ENCODE data around the gene FXR1.
"Not testable (repeated sequence)": the region's sequence is repeated elsewhere in the genome, so short reads cannot be mapped to it uniquely, and the experiment has no call there.

Gene FXR1

DNA sequence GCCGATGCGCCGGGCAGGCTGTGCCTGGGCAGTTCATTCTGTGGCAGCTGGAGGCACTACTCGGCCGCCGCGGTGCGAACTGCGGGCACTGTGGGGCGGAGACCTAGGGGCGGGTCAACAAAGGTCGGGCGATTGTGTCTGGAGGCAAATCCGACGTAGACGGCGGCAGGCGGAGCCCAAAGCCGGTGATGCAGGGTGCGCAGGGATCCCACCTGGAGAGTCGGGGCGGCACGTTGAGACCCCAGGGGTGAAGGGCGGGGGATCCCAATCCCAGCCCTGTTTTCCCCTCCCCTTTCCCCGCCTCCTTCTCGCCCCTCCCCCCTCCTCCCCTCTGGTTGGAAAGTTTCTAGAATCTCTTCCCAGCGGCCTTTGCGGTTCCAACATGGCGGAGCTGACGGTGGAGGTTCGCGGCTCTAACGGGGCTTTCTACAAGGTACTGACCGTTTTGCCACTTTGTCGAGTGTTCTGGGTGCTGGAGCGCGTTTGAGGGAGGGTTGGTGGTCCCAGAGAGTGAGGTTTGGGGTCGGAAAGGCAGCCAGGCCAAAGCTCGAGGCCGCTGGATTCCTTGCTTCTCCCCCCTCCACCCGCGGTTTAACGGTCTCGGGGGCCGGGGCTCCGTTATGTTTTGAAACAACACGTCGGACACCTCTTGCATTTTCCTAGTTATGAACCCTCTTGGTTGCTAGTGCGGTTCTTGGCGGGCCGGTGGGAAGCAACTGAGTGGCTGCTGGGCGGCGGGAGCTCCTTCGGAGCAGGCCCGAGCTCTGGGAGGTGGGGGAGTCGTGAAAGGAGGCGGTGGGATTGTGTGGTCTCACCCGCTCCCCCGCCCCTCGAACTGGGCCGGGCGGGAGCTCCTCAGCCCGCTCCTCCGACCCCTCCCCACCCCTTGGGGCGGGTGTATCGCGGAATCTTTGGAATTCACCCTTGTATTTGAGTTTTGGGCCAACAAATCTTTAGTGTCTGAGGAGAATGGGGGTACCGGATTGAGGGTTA lies at the start of gene FXR1:
FXR1 (plus strand) TSS at position 367 of the 993 bp plus-strand sequence; CDS start at position 383, 16 bp downstream.
- H3K27me3 Mint-ChIP-seq: no peaks in the 10 kb centered on the region
- H3K9me3 Mint-ChIP-seq: no peaks in the 10 kb centered on the region
- H3K4me3 Mint-ChIP-seq: peak within 1 kb of the TSS; percentile 91
- H3K27ac Mint-ChIP-seq: peak within 1 kb of the TSS; percentile 95
- ATAC-seq: peak; percentile 99
- peaks cover 16% of the 10 kb centered on the region for H3K36me3 Mint-ChIP-seq
- peaks cover 50% of the 10 kb centered on the region for H3K4me1 Mint-ChIP-seq

DNA sequence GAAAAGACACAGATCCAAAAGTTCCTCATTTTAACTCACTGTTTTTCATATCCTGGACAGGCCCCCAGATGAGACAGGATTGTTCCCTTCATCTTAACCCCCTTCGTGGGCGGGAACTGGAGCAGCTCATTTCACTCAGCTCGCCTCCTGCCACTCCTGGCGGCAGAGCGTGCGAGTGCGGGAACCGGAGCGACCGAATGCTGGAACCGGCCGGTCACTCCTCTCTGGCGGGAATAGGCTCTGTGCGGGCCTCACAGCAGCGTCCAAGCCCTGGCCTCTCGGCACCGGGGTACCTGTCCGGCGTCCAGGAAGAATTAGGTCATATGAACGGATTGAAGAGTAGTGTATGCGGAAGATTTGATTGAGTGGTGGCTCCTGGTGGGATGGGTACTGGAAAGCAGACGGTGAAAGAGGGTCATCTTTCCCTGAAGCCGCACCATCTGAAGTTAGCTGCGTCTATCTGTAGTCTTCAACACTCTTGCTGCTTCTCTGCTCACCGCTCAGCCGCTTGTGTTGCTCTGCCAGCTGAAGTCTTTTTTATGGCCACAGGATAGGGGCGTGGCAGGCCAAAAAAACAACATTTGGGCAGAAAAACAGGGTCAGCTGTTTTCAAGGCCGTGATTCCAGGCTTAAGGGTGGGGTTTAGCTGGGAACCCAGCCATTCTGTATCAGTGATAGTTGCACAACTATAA lies 42.3 kb upstream of the FXR1 start:
- H3K9me3 Mint-ChIP-seq: no peaks in the 10 kb centered on the region
- no peak overlapping the region for H3K27ac Mint-ChIP-seq
- no peaks in the 10 kb centered on the region for H3K36me3 Mint-ChIP-seq
- no peak overlapping the region for H3K4me3 Mint-ChIP-seq
- ATAC-seq: peak; percentile 16
- H3K4me1 Mint-ChIP-seq: no peaks in the 10 kb centered on the region
- peaks cover 33% of the 10 kb centered on the region for H3K27me3 Mint-ChIP-seq

DNA sequence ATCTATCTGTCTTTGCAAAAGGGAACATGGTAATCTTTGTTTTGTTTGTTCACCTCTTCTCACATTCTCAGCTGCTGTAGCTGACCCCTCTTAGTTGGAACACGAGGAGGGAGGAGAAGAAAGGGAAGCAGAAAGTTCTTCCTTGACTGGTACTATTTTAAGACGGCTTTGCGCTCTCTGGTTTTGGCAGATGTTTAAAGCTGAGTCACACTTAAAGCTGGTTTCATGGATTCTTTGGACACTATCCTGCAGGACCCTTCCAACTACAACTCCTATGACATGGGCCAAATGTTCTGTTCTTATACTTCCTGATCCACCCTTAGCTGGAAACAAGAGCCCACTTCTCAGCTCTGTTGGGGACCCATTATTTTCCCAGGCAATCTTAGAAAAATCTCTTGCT lies 40.6 kb upstream of the FXR1 start:
- H3K9me3 Mint-ChIP-seq: no peaks in the 10 kb centered on the region
- H3K36me3 Mint-ChIP-seq: no peaks in the 10 kb centered on the region
- no peak overlapping the region for H3K27ac Mint-ChIP-seq
- peaks cover 33% of the 10 kb centered on the region for H3K27me3 Mint-ChIP-seq
- no peak overlapping the region for H3K4me3 Mint-ChIP-seq
- H3K4me1 Mint-ChIP-seq: no peaks in the 10 kb centered on the region
- no peak for ATAC-seq

DNA sequence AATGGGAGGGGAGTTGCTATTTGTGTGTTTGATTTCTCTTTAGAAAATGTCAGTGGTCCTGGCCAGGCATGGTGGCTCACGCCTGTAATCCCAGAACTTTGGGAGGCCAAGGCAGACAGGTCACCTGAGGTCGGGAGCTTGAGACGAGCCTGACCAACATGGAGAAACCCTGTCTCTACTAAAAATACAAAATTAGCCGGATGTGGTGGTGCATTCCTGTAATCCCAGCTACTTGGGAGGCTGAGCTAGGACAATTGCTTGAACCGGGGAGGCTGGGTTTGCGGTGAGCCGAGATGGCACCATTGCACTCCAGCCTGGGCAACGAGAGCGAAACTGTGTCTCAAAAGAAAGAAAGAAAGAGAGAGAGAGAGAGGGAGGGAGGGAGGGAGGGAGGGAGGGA lies 40.0 kb upstream of the FXR1 start:
- H3K9me3 Mint-ChIP-seq, H3K27ac Mint-ChIP-seq, H3K4me1 Mint-ChIP-seq, ATAC-seq, H3K4me3 Mint-ChIP-seq, H3K36me3 Mint-ChIP-seq: not testable (repeated sequence)
- peaks cover 33% of the 10 kb centered on the region for H3K27me3 Mint-ChIP-seq

DNA sequence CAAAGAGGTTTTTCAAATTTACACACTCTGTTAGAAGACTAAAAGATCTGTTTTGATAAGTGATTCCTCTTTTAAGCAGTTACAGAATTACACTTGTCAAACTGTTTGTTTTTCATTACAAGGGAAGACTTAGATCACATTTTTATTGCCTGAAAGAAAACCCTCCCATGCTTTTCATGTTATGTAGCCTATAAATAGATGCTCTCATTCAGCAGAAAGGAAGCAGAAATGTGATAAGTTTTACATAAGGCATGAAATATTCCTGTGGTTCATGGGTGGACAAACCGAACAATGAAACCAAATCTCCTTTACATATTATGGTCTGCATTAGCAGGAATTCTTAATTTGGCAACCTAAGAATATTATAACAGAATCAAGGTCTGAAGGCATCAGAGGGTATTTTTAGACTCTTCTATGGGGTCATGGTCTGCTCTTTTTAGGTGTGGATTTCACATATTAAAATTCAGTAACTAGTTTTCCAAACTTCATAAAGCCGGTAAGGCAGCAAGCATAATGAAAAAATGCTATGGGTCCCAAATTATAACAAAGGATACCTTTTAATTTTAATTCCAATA lies 37.3 kb upstream of the FXR1 start:
- Mint-ChIP-seq H3K4me1 (no peaks in the 10 kb centered on the region), H3K27ac (no peak overlapping the region), H3K27me3 (peaks cover 10% of the 10 kb centered on the region), H3K36me3 (no peaks in the 10 kb centered on the region), H3K9me3 (no peaks in the 10 kb centered on the region), H3K4me3 (no peak overlapping the region)
- no peak for ATAC-seq

DNA sequence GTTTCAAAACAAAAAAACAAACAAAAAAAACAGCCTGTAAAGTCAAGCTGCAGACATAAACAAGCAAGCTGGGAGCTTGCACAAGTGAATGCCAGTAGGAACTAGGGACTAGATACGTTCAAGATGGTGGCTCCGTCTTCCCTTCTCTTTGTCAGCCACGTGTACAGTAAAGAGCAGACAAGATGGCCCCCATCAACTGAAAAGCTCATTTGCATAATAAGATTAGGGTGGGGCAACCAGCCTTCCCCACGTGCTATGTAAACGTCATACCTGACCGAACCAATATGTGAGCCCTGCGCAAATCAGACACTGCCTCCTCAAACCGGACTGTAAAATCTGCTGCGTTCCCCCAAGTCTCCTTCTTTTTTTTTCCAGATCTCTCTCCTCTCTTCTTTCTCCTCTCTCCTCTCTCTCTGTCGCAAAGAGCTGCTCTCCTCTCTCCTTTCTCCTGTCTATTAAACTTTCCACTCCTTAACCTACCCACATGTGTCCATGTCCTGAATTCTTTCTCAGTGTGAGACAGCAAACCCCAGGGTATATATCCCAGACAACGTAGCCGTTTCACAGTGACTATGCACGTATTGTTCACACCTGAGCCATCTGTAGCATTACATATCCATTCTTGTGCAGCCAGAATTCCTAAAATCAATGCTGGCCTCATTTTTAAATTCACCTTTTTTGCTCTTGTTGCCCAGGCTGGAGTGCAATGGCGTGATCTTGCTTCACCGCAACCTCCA lies 31.2 kb upstream of the FXR1 start:
- ATAC-seq: no peak
- H3K36me3 Mint-ChIP-seq: no peaks in the 10 kb centered on the region

DNA sequence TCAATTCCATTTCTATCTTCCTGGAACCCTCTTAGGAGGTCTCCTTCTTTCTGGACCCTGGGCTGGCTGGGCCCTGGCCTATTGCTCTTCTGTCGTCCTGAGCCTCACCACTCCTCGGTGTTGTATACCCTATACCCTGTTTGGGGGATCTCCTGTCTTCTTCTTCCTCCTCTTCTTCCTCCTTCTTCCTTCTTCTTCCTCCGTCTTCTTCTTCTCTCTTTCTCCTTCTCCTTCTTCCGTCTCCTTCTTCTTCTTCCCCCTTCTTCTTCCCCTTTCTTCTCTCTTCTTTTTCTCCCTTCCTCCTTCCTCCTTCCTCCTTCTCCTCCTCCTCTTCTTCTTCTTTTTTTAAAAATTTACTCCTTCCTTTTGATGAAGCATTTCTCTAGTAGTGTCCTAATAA lies 30.4 kb upstream of the FXR1 start:
- no peak overlapping the region for H3K27ac Mint-ChIP-seq
- ATAC-seq: no peak
- H3K4me3 Mint-ChIP-seq: no peak overlapping the region
- H3K27me3 Mint-ChIP-seq: peaks cover 28% of the 10 kb centered on the region
- peaks cover 7% of the 10 kb centered on the region for H3K9me3 Mint-ChIP-seq
- no peaks in the 10 kb centered on the region for H3K36me3 Mint-ChIP-seq
- H3K4me1 Mint-ChIP-seq: no peaks in the 10 kb centered on the region

More for the DNA sequence above, 31.2 kb upstream of the FXR1 start:
- Mint-ChIP-seq H3K4me1 (no peaks in the 10 kb centered on the region), H3K9me3 (peaks cover 3% of the 10 kb centered on the region), H3K27ac (no peak overlapping the region), H3K4me3 (no peak overlapping the region), H3K27me3 (peaks cover 28% of the 10 kb centered on the region)

DNA sequence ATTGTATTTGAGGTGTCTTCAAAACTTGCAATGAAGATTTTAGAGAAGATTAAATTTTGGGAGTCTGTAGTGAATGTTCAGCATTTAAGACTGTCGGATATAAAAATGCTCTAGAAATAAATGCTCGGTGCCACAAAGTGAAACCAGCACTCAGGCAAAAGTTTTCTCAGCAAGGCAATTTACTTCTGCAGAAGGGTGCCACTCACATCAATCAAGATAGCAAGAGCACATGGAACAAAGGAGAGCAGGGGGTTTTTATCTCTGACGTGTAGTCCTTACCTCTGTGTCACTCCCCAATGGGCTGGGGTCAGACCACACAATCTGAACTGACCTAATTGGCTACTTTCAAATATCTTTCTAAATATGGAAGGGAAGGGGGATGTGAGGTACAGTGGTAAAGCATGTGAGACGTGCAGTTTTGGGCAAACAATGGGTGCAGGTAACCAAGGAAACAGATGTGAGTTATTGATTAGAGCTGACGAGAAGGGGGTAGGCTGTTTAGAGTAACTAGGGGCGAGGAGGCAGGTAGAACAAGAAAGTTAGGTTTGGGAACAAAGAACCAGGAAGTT lies 23.4 kb upstream of the FXR1 start:
- ATAC-seq: no peak
- no peak overlapping the region for H3K27ac Mint-ChIP-seq
- peaks cover 13% of the 10 kb centered on the region for H3K9me3 Mint-ChIP-seq
- no peaks in the 10 kb centered on the region for H3K4me1 Mint-ChIP-seq
- no peaks in the 10 kb centered on the region for H3K27me3 Mint-ChIP-seq
- no peaks in the 10 kb centered on the region for H3K36me3 Mint-ChIP-seq
- no peak overlapping the region for H3K4me3 Mint-ChIP-seq

DNA sequence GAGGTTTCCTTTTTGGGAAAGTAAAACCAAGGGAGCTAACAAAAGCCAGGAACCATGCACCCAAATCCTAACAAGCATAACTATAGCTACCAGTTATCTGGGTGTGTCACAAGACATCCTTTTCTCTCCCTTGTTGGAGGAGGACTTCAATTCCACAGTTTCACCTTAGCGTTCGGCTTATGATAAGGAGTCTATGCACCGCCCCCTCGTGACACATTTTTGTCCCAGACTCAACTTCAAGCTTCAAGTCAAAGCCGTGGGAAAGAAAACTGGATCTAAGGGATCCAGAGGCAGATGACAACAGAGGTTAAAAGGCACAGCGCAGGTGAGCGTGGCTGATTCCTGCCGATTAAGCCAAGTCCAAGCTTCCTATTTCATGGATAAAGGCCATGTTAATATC lies 13.9 kb upstream of the FXR1 start:
- peaks cover 24% of the 10 kb centered on the region for H3K27me3 Mint-ChIP-seq
- H3K9me3 Mint-ChIP-seq: peaks cover 6% of the 10 kb centered on the region
- H3K4me3 Mint-ChIP-seq: no peak overlapping the region

DNA sequence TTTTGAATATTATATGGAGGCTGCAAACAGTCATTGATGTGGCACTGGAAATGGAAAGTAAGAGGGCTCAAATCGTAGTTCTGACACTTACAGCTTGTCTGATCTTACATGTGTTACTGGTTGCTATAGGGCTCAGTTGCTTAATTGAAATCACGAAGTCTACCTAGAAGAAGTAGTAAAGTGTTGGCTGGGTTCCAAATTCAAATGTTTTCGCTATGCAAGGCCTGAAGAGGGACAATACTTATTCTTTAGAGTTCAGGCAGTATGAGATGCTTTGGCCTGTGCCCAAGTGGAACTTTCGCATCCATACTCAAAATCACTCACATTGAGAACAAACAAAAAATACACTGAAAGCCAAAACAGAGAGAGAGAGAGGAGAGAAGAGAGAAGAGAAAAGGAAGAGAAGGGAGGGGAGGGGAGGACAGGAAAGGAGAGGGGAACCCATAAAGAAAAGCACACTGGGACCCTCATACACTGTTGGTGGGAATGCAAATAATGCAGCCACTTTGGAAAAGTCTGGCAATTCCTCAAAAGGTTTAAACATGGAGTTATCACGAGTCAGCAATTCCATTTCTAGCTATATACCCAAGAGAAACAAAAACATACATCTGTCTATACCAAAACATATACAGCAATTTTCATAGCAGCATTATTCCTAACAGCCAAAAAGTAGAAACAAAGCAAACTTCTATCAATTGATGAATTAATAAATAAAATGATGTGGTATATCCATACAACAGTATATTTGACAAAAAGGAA lies 2.9 kb upstream of the FXR1 start:
- Mint-ChIP-seq H3K4me1 (peaks cover 34% of the 10 kb centered on the region), H3K36me3 (no peaks in the 10 kb centered on the region), H3K27ac (peak overlapping the region; percentile 8), H3K27me3 (no peaks in the 10 kb centered on the region), H3K4me3 (no peak overlapping the region), H3K9me3 (no peaks in the 10 kb centered on the region)
- ATAC-seq: no peak

More for the DNA sequence above, 13.9 kb upstream of the FXR1 start:
- H3K36me3 Mint-ChIP-seq: peaks cover 9% of the 10 kb centered on the region
- H3K27ac Mint-ChIP-seq: no peak overlapping the region
- ATAC-seq: no peak
- no peaks in the 10 kb centered on the region for H3K4me1 Mint-ChIP-seq

DNA sequence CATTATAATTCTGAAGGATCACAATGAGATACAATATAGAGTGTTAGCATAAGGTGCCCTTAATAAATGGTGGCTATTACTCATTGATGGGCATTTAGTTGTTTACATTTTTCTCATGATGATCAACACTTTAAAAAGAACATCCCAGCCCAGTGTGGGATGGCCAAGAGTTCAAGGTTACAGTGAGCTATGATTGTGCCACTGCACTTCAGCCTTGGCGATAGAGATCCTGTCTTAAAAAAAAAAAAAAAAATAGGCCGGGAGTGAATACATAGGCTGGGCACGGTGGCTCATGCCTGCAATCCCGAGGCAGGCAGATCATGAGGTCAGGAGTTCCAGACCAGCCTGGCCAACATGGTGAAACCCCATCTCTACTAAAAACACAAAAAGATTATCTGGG lies 1.6 kb upstream of the FXR1 start:
- Mint-ChIP-seq H3K9me3 (no peaks in the 10 kb centered on the region), H3K27ac (peak overlapping the region; percentile 95), H3K4me1 (peaks cover 47% of the 10 kb centered on the region), H3K36me3 (peaks cover 7% of the 10 kb centered on the region), H3K4me3 (no peak overlapping the region), H3K27me3 (no peaks in the 10 kb centered on the region)
- ATAC-seq: no peak

DNA sequence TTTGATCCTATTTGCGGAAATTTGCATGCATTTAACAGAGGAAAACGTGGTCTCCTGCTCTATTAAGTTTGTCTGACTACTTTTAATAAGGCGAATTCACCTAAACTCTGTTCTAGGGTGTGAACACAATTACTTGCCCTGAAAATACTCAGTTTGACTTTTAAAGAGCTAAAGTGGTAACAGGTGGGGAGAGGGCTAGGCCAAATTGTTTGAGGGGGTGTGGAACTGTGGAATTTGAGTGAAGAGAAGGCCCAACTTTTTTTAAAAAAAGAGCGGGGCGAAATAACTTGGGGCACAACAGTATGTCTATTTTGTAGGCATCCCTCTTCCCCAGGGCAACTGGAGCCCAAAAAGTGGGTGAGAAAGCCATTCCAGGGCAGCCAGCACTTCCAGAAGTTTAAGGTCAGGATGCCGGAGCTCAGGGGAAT lies 580 bp upstream of the FXR1 start:
- Mint-ChIP-seq H3K4me1 (peaks cover 49% of the 10 kb centered on the region), H3K9me3 (no peaks in the 10 kb centered on the region), H3K27ac (peak overlapping the region; percentile 95), H3K36me3 (peaks cover 13% of the 10 kb centered on the region), H3K27me3 (no peaks in the 10 kb centered on the region), H3K4me3 (peak overlapping the region; percentile 91)
- ATAC-seq: peak; percentile 1

DNA sequence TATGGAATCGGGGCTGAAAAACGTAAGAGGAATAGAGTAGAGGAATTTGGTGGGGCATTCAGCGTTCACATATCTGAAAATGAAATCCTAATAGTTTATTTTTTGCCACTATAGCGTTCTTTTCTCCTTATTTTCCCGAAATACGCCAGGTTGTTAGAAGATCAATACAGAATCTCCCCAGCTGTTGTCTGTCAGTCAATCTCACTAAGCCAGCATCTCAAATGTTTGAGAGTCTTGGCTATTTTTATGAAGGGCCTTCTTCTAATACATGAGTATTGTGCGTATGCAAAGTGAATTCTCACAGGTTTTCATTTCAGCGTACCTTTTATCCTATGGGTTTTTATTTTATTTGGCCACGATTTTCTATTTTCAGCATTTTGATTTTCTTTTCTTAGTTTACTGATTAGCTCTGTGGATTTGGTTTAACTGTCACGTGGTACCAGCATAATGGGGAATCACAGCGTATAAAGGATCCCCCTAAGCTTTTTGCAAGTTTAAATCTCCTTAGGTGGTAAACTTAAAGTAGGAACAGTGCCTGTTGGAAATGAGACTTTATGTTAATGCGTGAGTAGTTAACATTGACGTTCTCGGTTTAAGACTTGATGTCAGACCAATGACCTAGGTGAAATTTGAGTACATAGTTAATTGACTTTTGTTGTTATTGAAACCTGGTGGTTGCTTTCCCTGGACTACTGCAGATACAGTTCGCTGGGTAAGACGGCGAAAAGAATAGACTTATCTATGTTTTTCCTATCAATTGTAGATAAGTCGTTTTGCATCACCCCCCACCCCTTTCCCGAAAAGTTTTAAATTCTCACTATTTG lies 1.3 kb downstream of the FXR1 start:
- H3K4me3 Mint-ChIP-seq: peak overlapping the region; percentile 91
- H3K9me3 Mint-ChIP-seq: no peaks in the 10 kb centered on the region
- ATAC-seq: no peak
- peaks cover 16% of the 10 kb centered on the region for H3K36me3 Mint-ChIP-seq
- peaks cover 61% of the 10 kb centered on the region for H3K4me1 Mint-ChIP-seq
- H3K27ac Mint-ChIP-seq: peak overlapping the region; percentile 95
- no peaks in the 10 kb centered on the region for H3K27me3 Mint-ChIP-seq
